Gastroesophageal sphincter (tissue), 4 donors: Measurements from ENCODE around the gene PHF12. TPM values are rescaled to one million over a fixed set of nuclear protein-coding genes. Genes with fewer than 3 reads are reported as not detected.
A peak's percentile ranks its signal among the peaks of the same experiment; 100 is the strongest.

Source experiments
- ATAC-seq: fragments of 150-250 bp; one replicate; pipeline ENCODE4 v1.9.1; 2016; ENCODE audit warnings: mild to moderate bottlenecking, moderate library complexity
- H3K27ac ChIP-seq, 4 donors: fragments of 200-600 bp; sonication (generic) in 3 of 4; 1 replicate in 3 of 4; 2 replicates in 1 of 4; pipeline ENCODE4 v1.5.1; 2016 to 2019
- H3K27me3 ChIP-seq: fragments of 200-600 bp; sonication (generic); one replicate; pipeline ENCODE4 v1.5.1; 2019
- H3K36me3 ChIP-seq, 2 donors: fragments of 200-600 bp; sonication (generic); one replicate each; pipeline ENCODE4 v1.5.1; 2019; ENCODE audit warnings: control low read depth in 1 of 2
- H3K4me1 ChIP-seq, 3 donors: fragments of 200-600 bp; sonication (generic); 1 replicate in 2 of 3; 2 replicates in 1 of 3; pipeline ENCODE4 v1.5.1; 2016 to 2019; ENCODE audit warnings: control low read depth in 2 of 3
- H3K4me3 ChIP-seq, 2 donors: fragments of 200-600 bp; sonication (generic); one replicate each; pipeline ENCODE4 v1.5.1; 2019; ENCODE audit warnings: mild to moderate bottlenecking in 1 of 2, moderate library complexity in 1 of 2
- H3K9me3 ChIP-seq, 3 donors: fragments of 200-600 bp; sonication (generic); one replicate each; pipeline ENCODE4 v1.5.1; 2017 to 2019; ENCODE audit warnings: control low read depth in 2 of 3
- CTCF ChIP-seq, 4 experiments: fragments of 200-600 bp in 2 of 4; fragments of 450-650 bp in 2 of 4; sonication (generic) in 1 of 4; IDR thresholded peaks; one replicate each; pipeline ENCODE4 v1.5.1; 2017 to 2019; ENCODE audit warnings: antibody characterized with exemption in 4 of 4, mild to moderate bottlenecking in 2 of 4, moderate library complexity in 2 of 4
- EP300 ChIP-seq: sonication (generic); formaldehyde crosslinking; IDR thresholded peaks from one replicate; pipeline ENCODE4 v1.6.1; 2017; ENCODE audit warnings: antibody characterized with exemption, mild to moderate bottlenecking
- POLR2A ChIP-seq, 2 donors: fragments of 450-650 bp; IDR thresholded peaks; one replicate each; pipeline ENCODE4 v1.6.1; 2017; ENCODE audit warnings: antibody characterized with exemption in 2 of 2, mild to moderate bottlenecking in 2 of 2, moderate library complexity in 1 of 2
- POLR2AphosphoS5 ChIP-seq: sonication (generic); formaldehyde crosslinking; IDR thresholded peaks from one replicate; pipeline ENCODE4 v1.6.1; 2017; ENCODE audit warnings: antibody characterized with exemption
- WGBS, 2 donors: methylation state at CpG; one replicate each; pipeline ENCODE4 v1.1.5; 2018; ENCODE audit warnings: low coverage in 1 of 2; 5-methylcytosine and 5-hydroxymethylcytosine counted together
- total RNA-seq, 4 donors: library from RNA; depleted of rRNA; stranded (reverse); fragments of >200 nt; gene quantifications; one replicate each; pipeline ENCODE4 v1.1.0, GENCODE V29; 2016

The PHF12 gene
- total RNA-seq, 4 donors from 2014 or later: 20.2 to 46.9 (median 37.8) TPM

- H3K27ac ChIP-seq: no peak overlapping the region
- peaks cover 0 to 29% of the 10 kb centered on the region in 2 donors for H3K36me3 ChIP-seq
- ATAC-seq: no peak
- TF ChIP-seq POLR2A (IDR thresholded peaks at IDR 0.05) (no peak), POLR2AphosphoS5 (no peak)
- H3K4me3 ChIP-seq: no peak overlapping the region
- H3K27me3 ChIP-seq: no peaks in the 10 kb centered on the region
- H3K4me1 ChIP-seq: peaks cover 0 to 55% (median 0%) of the 10 kb centered on the region in 3 donors
- H3K9me3 ChIP-seq: no peaks in the 10 kb centered on the region
- WGBS, 2 donors: 97% methylated on average over 2 of the region's 2 CpGs; no CpG with 5 or more reads in 1 of the 2 donors
Observed at GRCh38 chr17:28929787-28930186, 21.5 kb downstream of the PHF12 start.

GRCh38 chr17:28928061-28928460, 23.3 kb downstream of the PHF12 start:
- TF ChIP-seq EP300 (no peak), CTCF (IDR thresholded peaks at IDR 0.05) (no peak), POLR2A (IDR thresholded peaks at IDR 0.05) (no peak), POLR2AphosphoS5 (no peak)
- no peak for ATAC-seq
- Histone ChIP-seq H3K4me1 (peaks cover 0 to 46% (median 0%) of the 10 kb centered on the region in 3 donors), H3K27ac (no peak overlapping the region), H3K4me3 (no peak overlapping the region), H3K27me3 (no peaks in the 10 kb centered on the region), H3K9me3 (no peaks in the 10 kb centered on the region), H3K36me3 (peaks cover 0 to 45% of the 10 kb centered on the region in 2 donors)
- WGBS, 2 donors: 80 to 95% methylated on average over 1 to 2 of the region's 2 CpGs

- 90% methylated on average over 2 of the region's 4 CpGs; no CpG with 5 or more reads in 1 of the 2 donors for WGBS, 2 donors
- no peak for ATAC-seq
- Histone ChIP-seq H3K4me3 (no peak overlapping the region), H3K27me3 (no peaks in the 10 kb centered on the region), H3K9me3 (no peaks in the 10 kb centered on the region), H3K27ac (peak overlapping the region in 2 of 4 donors; percentile 20 to 38), H3K36me3 (peaks cover 0 to 58% of the 10 kb centered on the region in 2 donors), H3K4me1 (peaks cover 0 to 36% (median 0%) of the 10 kb centered on the region in 3 donors)
- TF ChIP-seq POLR2A (IDR thresholded peaks at IDR 0.05) (no peak), CTCF (IDR thresholded peaks at IDR 0.05) (no peak), POLR2AphosphoS5 (no peak), EP300 (no peak)
Observed at GRCh38 chr17:28926786-28927185, 24.5 kb downstream of the PHF12 start.

GRCh38 chr17:28926366-28926765, 25.0 kb downstream of the PHF12 start:
- H3K9me3 ChIP-seq: no peaks in the 10 kb centered on the region
- H3K27ac ChIP-seq: peak overlapping the region in 2 of 4 donors; percentile 20 to 38
- peaks cover 0 to 31% (median 0%) of the 10 kb centered on the region in 3 donors for H3K4me1 ChIP-seq
- no peaks in the 10 kb centered on the region for H3K27me3 ChIP-seq
- peaks cover 0 to 62% of the 10 kb centered on the region in 2 donors for H3K36me3 ChIP-seq
- TF ChIP-seq CTCF (IDR thresholded peaks at IDR 0.05): no peak
- H3K4me3 ChIP-seq: no peak overlapping the region
- WGBS, 2 donors: 71 to 91% methylated on average over 2 of the region's 2 CpGs
- ATAC-seq: no peak

GRCh38 chr17:28925912-28926365, 25.4 kb downstream of the PHF12 start:
- Histone ChIP-seq H3K27ac (peak overlapping the region in 2 of 4 donors; percentile 33 to 38), H3K9me3 (no peaks in the 10 kb centered on the region), H3K36me3 (peaks cover 0 to 67% of the 10 kb centered on the region in 2 donors), H3K4me1 (peaks cover 0 to 27% (median 0%) of the 10 kb centered on the region in 3 donors), H3K27me3 (no peaks in the 10 kb centered on the region), H3K4me3 (no peak overlapping the region)
- 7 to 22% methylated on average over 2 of the region's 2 CpGs for WGBS, 2 donors
- no peak for ATAC-seq
- TF ChIP-seq POLR2A (IDR thresholded peaks at IDR 0.05): no peak

GRCh38 chr17:28920201-28920600, 31.1 kb downstream of the PHF12 start:
- no peaks in the 10 kb centered on the region for H3K9me3 ChIP-seq
- no peak for ATAC-seq
- peaks cover 0 to 11% (median 0%) of the 10 kb centered on the region in 3 donors for H3K4me1 ChIP-seq
- no peaks in the 10 kb centered on the region for H3K27me3 ChIP-seq
- TF ChIP-seq POLR2AphosphoS5 (no peak), CTCF (IDR thresholded peaks at IDR 0.05) (no peak), EP300 (no peak)
- H3K4me3 ChIP-seq: no peak overlapping the region
- peaks cover 3 to 99% of the 10 kb centered on the region in 2 donors for H3K36me3 ChIP-seq
- H3K27ac ChIP-seq: no peak overlapping the region
